GM12874 (cell line): ENCODE data around the gene TRAPPC6A.

Experiments used
- TF ChIP-seq, protein P1 (sequence below): IDR thresholded peaks from 2 replicates; pipeline ENCODE4 v1.5.1; 2011; ENCODE audit warnings: low read depth, mild to moderate bottlenecking, control low read depth, low read length, moderate library complexity; ENCODE audit not compliant: insufficient read depth

Gene TRAPPC6A

DNA sequence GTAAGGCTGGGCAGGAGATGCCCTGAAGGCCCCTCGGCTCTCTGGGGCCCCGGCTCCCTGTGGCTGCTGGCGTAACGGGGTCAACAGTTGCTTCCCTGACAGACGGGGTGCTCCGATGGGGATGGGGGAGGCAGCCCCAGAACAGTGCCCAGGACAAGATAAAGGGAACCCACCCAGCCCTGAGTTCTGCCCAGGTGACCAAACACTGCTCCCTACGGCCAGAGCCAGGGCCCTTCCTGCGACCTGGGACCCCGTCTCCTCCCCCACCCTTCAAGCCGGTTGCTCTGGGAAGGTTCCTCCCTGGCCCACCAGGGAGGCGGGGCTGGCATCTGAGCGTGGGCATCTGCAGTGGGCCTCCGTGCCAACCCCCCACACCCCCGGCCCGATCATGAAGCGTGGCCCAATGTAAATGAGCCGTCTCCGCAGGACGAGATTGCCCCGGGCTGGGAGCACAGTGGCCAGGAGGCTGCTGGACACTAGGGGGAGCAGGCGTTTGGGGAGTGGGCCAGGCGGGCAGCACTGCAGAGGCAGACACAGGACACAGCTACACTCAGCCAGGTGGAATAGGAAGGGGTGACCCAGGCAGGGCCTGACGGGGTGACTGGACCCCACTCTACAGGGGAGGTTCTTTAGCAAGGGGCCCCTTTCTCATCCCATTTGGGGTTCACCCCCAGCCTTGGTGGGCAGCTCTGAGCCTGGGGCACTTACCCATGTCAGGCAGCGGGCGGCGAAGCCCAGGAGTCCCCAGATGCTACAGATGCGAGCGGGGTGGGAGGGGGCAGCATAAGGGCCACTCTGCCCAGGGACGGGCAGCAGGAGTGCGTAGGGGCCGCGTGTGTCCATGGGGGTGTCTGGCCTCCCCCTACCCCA lies 16.1 kb downstream of the TRAPPC6A start:
- TF ChIP-seq, protein P1, sequence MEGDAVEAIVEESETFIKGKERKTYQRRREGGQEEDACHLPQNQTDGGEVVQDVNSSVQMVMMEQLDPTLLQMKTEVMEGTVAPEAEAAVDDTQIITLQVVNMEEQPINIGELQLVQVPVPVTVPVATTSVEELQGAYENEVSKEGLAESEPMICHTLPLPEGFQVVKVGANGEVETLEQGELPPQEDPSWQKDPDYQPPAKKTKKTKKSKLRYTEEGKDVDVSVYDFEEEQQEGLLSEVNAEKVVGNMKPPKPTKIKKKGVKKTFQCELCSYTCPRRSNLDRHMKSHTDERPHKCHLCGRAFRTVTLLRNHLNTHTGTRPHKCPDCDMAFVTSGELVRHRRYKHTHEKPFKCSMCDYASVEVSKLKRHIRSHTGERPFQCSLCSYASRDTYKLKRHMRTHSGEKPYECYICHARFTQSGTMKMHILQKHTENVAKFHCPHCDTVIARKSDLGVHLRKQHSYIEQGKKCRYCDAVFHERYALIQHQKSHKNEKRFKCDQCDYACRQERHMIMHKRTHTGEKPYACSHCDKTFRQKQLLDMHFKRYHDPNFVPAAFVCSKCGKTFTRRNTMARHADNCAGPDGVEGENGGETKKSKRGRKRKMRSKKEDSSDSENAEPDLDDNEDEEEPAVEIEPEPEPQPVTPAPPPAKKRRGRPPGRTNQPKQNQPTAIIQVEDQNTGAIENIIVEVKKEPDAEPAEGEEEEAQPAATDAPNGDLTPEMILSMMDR, result 0 out of 2 replicates have a peak, but pooled peaks have one; percentile 18

DNA sequence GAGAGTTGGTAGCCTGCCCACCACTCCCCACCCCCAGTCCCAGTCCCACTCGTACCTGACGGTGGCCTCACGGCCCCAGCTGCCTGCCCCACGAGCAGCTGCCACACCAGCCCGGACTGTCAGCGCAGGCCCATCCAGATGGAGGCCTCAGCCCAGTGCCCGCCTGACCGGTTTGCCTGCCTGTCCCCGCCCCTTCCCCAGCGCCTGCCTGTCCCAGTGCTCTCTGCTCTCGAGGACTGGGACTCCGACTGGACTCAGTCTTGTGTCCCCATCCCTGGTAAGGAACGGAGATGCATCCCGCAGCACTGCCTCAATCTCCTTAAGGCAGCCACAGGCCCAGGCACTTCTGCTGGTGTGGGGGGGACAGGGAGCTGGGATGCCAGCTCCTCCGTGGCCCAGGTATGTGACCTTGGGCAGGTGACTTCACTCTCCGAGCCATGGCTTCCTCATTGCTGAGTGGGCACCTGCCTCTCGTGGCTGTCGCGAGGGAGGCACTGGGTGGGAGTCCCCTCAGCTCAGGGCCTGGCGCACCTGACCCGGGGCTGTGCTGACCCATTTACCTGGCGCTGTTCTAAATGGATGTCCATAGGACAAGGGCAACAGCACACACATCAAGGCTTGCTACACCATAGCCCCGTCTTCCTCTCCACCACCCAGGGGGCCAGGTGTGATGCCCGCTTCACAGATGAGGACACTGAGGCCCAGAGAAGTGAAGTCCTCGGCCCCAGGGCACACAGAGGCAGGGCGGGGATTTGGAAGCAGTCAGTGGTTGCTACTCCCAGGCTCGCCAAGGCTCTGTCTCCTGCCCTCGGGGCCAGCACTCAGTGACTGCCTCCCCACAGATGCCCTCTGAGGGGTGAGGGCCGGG lies 16.9 kb downstream of the TRAPPC6A start, which contains the start of gene NKPD1:
TSS of gene NKPD1 (minus strand) at position 113 of the 868 bp plus-strand sequence. CDS start 832 bp downstream, outside the sequence.
- TF ChIP-seq, protein P1, result no peak

DNA sequence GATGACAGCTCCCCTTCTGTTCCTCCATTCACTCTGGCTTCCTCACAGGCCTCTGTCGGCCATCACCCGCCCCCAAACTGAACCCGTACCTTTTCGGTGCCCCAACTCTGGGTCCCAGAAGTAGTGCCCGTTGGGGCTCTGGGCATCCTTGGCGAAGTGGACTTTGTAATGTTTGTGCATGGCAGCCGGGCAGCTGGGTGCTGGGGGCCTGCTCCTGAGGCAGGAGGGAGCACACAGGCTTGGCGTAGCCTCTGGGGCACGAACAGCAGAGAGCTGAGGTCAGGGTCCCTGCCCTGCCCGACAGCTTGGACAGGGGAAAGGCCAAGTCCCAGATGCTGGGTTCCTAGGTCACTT lies 18.1 kb downstream of the TRAPPC6A start:
- TF ChIP-seq, protein P1, result no peak

DNA sequence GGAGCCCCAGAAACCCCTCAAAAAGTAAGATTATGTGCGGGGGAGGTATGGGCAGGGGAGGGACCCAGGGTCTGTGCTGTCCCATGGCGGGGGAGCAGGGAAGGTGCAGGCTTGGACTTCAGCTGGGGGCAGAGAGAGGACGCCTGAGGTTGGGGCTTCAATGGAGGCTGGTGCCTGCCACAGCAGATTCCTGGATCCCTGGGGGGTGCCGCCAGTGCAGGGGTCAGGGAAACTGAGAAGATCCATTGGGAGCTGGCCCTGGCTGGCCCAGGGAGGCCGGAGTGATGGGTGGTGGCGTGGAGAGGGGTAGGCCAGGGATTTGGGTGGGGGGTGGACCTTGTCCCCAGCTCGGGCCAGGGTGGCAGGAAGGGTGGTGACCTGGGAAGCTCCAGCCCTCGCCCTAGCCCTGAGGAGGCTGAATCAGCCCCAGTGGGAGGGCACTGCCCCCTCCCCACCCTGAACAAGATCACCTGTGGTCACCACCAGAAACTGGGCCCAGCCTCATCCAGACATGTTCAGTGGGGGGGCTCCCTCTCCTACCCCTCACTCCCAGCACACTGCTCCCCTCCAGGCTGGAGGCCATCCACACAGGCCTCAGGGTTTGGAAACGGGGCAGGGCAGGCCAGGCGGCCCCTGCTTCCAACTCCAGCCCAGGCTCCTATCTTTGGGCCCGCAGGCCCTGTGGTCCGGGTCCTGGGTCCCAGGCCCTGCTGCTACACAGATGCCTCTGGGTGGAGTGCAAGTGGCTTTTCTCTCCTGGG lies 18.6 kb downstream of the TRAPPC6A start:
- TF ChIP-seq, protein P1, result no peak

DNA sequence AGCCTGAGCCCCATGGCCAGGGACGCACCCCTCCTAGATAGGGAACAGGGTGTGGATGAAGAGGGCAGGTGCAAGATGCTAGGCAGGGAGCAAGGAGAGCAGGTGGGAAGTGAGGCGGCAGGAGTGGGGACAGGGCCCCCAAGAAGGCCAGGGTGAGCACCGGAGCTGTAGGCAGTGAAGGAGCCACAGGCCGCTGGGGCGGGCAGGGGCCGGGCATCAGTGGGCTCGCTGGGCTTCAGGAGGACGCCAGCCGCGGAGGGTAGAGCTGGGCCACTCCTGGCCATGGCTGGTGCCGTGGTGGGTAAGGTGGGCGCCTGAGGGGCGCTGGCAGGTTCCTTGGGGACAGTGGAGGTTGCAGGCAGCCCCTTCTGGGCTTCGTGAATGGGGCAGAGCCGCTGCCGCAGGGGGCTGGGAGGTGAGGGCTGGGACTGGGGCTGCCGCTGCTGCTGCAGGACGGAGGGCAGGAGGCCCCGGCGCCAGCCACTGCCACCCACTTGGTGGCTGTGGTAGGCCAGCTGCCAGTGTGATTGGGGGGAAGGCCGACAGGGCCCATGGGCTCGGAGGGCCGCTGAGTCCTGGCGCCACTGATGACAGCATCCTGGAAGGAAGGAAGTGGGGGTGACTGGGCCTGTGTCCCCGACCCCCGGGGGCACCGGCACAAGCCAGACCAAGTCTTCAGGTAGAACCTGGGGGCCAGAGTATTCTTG lies 19.4 kb downstream of the TRAPPC6A start:
- TF ChIP-seq, protein P1, result no peak

DNA sequence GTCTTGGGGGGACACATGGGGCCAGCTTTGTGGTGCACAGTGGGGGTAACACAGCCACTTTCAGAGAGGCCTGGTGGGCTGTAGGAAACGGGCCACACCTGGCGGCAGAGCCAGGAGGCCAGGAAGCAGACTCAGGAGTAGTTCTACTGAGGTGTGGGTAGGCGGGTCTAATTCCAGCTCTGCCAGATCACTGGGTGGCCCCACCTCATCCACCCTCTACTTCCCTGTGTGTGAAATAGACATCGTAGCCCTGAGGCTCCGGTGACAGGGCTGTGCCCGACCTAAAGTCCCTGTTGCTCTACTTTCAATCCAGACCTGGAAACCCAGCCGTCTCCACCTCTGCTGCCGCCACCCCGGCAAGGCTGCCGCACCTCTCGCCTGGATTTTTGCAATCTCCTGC lies 21.3 kb downstream of the TRAPPC6A start:
- TF ChIP-seq, protein P1, result no peak
